IPS-NIHi11 (cell line): ENCODE results near the gene RIPK4.

ENCODE experiments used
- DNase-seq: peaks from one replicate; pipeline ENCODE4 v3.0.0; 2012; ENCODE audit warnings: mixed read lengths, low spot score

Gene RIPK4

DNA sequence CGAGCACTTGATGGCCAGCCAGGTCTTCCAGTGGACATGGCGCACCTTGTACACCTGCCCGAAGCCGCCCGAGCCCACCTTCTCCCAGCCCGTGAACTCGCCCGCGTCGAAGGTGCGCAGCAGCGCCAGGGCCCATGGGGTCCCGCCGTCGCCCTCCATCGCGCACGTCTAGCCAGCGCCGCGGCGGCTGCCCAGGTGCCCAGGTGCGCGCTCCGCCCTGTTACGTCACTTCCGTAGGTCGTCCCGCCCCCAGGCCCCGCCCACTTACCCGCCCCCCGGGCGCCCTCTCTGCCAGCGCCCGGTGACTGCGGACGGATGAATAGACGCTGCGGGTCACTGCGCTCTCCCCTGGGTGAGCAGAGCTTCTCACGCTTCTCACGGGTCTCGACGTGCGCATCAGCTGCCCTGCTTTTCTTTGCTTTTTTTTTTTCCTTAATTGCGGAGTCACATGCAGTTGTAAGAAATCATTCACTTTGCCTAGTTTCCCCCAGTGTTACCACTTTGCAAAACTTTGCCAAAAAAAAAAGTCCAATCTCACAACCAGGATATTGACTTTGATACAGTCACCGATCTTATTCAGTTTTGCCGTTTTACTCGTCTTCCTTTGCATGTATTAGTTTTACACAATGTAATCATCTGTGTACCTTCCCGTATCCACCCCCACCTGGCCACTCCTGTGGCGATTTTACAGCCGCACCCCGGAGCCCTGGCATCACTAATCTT lies at the start of gene RIPK4:
Gene RIPK4, minus strand, starts transcription at position 170 of the 723 bp plus-strand sequence. Its CDS starts 11 bp downstream, at position 159.
- peak; percentile 94 for DNase-seq

DNA sequence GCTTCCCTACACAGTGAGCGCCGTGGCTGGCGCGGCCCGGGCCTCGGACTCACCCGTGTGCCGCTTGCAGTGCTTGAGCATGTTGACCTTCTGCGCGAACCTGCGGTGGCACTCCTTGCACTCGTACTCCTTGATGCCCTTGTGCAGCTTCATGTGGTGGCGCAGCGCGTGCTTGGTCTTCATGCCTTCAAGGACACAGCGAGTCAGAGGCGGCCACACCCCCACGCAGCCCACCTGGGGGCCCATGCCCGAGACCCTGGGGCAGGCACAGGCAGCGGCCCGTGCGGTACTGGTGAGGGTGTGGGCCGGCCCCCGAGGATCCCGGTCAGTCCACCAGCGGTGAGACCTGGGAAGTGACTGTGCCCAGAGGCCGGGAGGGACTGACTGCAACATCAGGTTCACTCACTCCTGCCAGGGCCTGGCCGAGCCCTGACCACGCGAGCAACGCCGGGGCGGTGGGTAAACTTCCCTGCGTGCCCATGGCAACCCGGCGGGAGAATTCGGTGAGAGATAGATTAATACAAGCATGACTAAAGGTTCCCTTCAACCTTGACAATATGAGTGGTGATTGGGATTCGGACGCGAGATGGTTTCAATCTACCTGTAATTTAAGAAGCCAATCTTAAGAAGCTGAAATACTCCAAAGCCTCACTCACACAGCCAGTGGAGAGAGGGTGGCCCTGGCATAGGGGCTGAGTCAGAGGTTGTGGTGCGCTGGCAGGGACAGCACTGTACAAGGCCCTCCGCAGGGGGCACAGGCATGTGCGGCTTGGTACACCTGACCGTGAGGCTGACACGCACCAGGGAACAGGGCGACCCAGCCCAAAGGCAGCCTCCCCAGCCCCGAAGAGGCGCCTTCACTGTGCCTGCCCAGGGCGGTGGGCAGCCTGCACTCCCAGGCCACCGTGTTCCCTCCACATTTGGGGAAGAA lies 49.1 kb upstream of the RIPK4 start:
- no peak for DNase-seq

DNA sequence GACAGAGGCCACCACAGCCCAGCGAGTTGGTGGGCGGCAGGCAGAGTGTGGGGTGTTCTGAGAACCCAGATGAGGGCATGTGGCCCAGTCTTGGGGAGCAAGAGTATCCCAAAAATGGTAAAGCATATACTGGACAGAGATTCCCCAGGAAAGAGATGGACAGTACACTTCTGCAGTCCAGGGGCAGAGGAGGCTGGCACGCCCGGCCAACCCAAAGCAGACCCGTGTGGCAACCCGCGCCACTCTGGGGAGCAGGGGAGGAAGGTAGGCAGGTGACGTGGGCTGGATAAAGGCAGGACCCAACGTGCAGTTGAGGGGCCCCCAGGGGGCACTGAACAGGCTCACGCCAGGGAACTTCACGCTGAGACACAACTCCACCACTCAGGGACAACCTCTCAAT lies 46.4 kb upstream of the RIPK4 start:
- no peak for DNase-seq

DNA sequence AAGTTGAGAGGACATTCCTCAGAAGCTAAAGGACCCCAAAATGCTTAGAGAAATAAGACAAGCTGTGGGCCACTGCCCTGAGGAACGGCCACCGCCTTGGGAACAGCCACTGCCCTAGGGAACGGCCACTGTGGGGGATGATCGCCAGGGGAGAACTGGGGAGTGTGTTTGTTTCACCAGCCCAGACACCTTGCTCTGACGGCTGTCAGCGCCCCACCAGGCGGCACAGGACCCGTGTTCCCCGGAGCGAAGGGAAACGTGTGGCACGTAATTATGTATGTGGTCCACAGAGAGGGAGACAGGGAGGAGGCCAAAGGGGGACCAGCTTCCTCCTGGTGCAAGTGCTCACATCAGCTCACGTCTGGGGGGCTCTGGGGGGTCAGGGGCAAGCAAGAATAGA lies 45.8 kb upstream of the RIPK4 start:
- DNase-seq, result no peak

DNA sequence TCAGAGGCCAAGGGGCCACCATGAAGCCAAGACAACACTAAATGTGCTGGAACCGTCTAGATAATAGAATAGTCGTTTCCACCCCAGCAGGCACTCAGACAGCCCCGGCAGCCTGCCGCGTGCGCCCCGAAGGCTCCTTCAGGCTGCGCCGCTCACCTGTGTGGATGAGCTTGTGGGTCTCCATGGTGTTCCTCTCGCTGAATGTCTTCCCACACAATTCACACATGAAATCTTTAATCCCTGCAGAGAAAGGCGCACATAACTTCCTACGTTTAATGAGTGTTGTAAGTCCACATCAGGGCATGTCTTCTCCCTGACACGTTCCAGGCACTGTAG lies 43.7 kb upstream of the RIPK4 start:
- DNase-seq, result no peak

DNA sequence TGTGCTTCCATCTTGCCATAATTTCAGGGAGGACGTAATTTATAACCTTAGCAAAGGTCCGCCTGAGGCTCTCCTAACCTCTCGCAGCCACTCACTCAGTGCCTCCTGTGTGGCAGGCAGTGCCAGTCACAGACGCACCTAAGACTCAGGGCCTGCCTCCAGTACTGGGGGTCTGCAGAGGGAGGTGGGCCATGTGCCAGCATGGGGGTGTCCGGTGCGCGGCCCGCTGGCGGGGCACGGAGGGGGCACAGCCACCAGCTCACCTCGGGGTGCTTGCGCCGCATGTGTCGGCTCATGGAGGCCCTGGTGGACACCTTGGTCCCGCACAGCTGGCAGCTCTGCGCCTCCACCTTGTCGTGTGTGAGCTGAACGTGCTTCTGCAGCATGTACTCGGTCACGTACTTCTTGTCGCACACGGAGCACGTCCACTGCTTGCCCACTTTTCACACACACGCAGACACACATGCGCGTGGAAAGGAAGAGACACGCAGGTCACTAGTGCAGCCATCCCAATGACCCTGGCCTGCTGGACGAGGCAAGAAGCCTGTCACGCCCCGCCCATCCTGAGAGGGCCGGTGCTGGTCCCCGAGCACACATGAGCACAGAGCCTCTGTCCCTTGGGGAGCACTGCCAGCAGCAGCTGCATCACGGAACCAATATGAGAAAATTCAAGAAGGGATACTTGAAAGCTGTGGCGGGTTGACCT lies 43.2 kb upstream of the RIPK4 start:
- DNase-seq, result no peak

DNA sequence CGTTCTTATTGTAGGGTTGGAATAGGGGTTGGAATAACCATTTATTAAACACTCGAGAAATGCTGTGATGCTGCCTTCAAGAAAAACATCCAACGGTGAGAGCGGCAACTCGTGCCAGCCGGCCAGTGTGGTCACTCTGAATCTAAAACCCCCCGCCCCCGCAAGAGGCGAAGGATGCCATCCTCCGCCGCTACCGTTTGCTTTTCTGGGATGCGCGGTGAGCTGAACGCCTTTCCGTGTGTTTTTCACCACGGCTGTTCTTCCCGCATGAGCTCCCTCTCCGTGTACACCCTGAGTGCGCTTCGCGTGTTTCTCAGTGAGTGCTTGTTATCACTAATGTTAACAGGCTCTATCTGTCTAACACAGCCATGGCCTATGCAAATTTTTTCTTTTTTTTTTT lies 42.0 kb upstream of the RIPK4 start:
- no peak for DNase-seq

DNA sequence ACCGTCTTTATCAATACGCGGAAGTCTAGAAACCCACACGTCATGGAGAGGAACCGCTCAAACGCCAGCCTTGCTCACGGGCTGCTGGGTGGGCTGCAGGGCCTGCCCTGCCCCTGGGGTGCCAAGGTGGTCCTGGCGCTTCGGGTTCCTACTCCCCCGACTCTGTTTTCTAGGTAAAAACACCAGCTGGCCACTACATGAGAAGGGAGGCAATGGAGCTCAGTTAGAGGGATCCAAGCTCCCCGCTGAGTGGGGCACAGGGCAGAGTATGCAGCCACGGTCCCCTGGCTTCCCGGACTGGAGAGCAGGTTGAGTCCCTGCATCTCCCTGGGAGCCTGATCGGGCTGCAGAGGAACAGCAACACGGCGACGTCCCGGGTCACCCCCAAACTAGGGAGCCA lies 41.2 kb upstream of the RIPK4 start:
- no peak for DNase-seq

DNA sequence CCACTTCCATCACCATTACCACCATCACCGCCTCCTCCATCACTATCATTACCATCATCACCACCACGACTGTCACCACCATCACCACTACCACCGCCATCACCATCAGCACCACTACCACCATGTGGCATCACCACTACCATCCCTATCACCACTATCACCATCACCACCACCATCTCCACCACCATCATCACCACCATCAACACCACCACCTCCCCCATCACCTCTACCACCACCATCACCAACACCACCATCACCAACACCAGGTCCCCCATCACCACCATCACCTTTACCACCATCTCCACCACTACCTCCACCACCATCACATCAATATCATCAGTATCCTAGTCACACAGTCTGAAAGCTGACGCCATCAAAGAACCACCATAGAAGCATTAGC lies 39.9 kb upstream of the RIPK4 start:
- no peak for DNase-seq

DNA sequence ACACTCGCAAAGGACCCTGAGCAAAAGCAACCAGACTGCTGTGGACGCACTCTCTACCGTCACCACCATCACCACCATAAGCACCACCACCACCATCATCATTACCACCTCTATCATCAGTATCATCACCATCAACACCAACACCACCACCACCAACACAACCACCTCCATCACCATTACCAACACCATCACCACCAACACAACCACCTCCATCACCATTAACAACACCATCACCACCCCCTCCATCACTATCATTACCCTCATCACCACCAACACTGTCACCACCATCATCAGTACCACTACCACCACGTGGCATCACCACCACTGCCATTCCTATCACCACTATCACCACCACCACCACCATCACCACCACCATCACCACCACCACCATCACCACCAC lies 38.8 kb upstream of the RIPK4 start:
- no peak for DNase-seq

DNA sequence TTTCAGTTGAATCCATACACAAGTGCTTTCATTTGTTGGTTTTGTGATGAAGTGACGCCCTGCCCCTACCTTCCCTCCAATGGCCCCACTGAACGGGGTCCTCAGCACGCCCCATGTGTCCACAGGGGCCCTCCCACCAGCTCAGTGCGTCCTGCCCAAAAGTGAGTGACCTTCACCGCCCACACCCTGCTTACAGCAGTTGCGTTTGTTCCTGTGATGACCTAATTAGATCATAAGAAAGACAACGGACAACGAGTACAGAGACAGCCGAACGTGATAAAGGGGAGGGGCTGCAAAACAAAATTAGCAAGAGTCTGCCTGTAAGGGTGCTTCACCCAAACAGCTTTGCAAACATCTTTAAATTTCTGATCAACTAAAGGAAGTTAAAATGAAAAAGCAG lies 38.2 kb upstream of the RIPK4 start:
- DNase-seq, result no peak

DNA sequence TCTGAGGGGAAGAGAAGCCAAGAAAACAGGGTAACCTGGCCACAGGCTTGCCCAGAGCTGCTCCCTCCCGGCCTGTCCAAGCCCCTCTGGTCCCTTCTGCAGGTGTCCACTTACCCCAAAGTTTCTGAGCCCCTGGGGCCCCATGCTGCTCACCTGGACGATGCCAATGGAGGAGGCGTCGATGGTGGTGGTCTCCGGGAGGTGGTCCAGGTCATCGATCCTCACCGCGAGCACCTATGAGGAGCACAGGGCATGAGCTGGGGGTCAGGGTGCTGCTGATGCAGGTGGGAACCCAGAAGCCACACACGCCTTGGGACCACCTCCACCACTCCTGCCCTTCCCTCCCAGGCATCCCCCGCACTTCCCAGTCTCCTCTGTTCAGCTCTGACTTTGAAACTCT lies 37.5 kb upstream of the RIPK4 start:
- DNase-seq, result no peak

DNA sequence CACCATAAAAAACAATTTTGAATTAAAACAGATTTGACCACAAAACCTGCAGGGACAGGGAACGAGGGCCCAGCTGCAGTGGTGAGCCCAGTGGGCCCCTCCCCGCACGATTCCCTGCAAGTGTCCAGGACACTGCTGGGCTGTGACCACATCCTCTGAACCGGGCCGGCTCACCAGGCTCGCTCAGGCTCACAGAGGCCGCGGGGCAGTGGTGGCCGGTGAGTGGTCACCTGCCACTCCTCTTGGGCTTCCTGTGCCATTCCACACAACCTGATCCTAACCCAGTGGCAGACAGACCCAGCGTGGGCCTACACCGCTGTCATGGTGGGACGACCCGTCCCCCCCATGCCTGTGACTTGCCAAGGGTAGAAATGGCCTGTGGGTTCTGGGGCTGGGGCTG lies 36.5 kb upstream of the RIPK4 start:
- DNase-seq, result no peak

DNA sequence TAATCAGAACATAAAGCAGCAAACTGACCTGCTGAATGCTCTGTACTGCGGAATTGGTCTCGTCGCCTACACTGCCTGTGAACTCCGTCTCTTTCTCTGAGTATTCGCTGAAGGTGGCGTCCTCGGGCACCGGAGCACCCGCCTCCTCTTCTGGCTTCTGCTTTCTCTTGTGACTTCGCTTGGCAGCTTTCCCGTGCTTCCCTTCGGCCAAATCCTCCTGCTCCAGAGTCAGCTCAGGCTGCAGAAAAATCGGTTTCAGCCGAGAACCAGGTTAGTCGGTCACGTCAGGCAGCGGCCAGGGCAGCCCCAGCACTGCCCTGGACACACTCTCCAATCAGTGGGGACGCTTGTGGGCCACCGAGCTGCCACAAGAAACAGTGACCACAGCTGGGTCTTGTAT lies 35.8 kb upstream of the RIPK4 start:
- DNase-seq, result no peak

DNA sequence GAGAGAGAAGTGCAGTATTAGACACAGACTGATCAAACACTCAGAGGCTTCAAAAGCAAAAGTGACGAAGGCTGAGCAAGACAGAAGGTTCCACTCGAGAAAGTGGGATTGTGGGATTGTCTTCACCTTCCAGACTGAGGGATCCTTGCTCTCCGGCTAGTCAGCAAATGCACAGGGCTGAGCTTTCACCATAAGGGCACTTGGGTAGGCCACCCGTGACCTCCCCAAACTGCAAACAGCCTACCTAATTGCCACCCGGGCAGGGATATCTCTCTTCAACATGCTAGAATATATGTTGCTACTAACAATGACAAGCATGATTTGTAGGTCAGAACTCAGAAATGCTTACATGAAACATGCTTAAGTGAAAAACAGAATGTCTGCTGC lies 35.3 kb upstream of the RIPK4 start:
- no peak for DNase-seq

DNA sequence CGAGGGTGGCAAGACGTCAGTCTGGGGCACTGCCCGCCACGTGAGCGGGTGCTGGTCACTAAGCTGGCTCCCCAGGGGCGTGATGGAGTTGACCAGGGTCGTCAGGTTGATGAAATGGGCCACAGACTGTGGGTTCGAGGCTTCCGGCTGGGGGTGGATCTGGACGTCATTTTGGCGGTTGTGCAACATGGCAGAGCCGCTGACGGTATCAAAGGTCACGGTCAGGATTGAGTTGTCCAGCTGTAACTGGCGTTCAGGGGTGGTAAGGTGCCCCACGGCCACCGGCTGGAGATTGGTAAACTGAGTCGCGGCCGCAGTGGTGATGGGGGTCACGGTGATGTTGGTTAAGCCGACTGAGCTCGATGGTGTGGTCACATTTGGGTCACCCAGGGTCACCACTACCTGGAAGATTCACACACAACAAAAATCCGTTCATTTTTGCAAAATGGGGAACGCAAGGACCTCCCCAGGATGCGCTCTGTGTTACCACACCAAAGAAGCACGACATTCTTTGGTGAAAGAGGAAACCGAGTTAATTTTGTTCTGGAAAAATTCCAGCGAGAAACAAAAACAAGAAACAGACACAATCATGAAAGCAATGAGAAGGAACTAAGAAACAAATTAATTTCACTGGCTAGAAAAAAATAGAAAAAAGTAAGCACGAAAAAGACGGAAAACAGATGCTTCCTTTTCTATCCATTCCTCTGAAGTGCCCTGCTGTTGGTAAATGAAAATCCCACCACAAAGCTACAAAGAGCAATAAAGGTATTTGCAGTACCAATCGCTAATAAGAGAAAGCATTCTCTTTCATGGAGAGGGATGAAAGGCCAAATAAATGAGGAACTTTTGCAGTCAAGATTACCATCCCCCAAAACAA lies 34.7 kb upstream of the RIPK4 start:
- DNase-seq, result no peak

DNA sequence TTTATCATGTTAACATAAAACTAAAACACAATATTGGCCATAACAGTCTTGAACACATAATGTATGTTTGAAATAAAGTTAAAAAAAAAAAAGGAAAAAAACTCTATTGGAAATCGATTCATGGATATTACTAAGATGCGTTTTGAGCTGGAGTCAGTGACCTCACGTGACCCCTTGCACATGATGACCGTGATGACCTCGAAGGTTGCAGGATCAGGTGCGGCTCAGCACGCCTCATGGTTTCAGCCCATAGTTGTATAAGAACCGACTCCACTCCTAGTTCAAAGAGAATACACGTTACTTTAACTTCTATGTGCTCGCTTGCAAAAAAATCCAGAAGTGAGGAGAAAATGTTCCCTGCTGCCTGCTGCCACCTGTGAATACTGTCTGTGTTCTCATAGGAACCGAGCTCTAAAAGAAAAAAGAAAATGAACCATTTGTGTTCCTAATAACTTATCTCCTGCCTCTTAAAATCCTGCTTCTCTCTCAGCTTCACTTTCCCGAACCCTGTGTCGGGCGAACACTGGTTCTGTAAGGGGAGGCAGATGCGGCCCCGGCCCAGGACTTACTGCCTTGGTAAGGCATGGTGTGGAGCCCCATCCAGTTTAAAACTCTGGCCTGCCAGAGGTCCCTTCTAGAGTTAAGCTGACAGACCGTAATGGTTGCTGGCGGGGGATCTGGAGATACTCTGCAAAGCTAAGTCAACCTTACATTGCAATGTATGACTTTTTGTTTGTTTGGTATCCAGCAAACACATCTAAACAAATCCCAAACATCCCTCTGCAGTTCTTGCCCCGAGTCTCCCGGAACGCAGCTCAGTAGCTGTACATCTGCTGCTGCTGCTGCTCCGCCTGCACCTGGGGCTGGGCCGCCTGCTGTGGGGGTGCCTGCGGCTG lies 33.8 kb upstream of the RIPK4 start:
- no peak for DNase-seq

DNA sequence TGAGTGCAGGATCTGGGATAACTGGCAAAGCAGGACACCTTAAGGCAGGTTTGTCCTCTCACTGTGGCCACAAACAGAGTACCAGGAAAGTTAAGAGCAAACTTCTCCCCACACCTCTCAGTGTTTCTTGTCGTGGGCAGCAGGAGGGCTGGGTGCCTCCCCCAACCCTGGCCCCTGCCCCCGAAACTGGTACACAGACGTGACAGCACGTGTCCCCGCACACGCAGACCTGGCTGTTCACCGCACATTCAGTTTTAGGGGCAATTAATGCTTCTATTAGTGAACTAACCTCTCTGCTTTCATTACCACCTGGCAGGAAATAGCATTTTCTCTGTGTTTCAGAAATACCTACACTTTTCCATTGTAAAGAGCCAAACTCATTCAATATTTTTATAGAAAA lies 32.9 kb upstream of the RIPK4 start:
- no peak for DNase-seq

DNA sequence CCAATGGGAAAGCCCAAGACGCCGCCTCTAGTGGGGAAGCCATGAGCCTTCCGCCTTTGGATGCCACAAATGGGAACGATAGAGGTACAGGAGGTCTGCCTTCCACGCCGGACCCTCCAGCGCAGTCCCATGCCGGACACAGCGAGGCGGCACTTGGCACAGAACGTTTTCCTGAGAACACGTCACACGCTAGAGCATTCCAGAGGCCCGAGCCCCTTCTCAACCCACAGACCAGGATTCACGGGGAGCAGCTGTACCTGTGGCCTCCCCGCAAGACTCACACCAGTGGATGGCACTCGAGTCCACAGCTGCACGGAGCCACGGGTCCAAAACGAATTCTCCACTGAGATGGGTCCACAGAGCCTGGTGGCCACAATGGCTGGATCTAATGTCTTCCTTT lies 31.5 kb upstream of the RIPK4 start:
- no peak for DNase-seq

DNA sequence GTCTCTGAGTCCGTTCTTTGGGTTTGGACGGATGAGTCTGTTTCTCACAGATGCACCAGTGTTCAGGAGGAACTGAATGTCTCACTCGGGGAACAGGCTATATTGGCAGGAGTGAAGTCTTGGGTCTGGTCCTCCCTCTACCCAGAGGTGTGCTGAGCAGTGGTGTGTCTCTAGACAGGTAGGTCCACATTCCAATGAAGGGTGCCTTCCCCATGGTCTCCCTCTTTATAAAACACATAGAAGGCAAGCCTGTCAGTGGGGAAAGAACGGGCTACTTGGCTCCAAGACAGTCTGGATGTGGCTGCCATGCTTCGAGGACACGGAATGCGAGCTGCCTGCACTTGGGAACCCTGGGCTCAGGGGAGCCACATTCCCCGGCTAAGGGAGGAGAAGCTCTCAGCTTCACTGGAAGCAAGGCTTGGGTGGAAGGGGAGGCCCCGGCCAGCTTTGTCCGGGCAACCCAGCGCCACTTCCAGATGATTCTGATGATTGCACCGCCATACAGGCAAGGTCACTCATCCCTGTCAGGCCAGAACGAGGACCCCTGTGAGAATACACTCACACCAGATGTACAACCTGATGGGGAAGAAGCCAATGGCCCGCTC lies 29.7 kb upstream of the RIPK4 start:
- no peak for DNase-seq

DNA sequence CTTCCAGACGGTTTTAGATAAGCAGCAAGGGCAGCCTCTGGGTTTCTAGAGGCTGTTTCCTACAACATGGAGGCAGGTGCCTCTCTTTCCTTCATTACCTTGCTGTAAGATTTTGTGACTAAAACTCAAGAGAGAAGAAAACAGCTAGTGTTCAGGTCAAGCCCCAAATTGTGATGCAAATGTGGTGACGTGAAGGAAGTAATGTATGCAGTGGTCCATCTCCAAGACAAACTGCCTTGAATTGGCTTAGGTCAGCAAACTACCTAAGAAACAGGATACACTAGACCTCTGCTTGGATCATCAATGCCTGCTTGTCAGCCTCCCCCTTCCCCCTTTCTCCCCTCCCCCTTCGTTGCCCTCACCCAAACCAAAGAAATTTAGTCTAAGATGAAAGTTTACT lies 28.9 kb upstream of the RIPK4 start:
- DNase-seq, result no peak
